DMS153 (cell line): ENCODE results near the gene P2RX1.

Source experiments
- DNase-seq: peaks from one replicate; lab custom pipeline; 2025; lab: John Stamatoyannopoulos, UW

Gene P2RX1

GRCh38 chr17:3924512-3925350 is 8.5 kb upstream of the P2RX1 start:
- no peak for DNase-seq

GRCh38 chr17:3923466-3924190 is 7.4 kb upstream of the P2RX1 start:
- DNase-seq: peak; percentile 0

GRCh38 chr17:3922765-3923164 is 6.5 kb upstream of the P2RX1 start:
- DNase-seq: no peak

GRCh38 chr17:3921502-3922319 is 5.4 kb upstream of the P2RX1 start:
- no peak for DNase-seq

- no peak for DNase-seq
Measured at GRCh38 chr17:3921006-3921405, 4.7 kb upstream of the P2RX1 start.

- no peak for DNase-seq
Measured at GRCh38 chr17:3919123-3919624, 2.9 kb upstream of the P2RX1 start.

GRCh38 chr17:3918372-3919122 is 2.3 kb upstream of the P2RX1 start:
- no peak for DNase-seq

GRCh38 chr17:3917391-3917931 is 1.2 kb upstream of the P2RX1 start:
- DNase-seq: no peak

GRCh38 chr17:3916825-3917224 is 560 bp upstream of the P2RX1 start:
- DNase-seq: no peak

GRCh38 chr17:3915581-3915994 is 677 bp downstream of the P2RX1 start:
- DNase-seq: no peak

GRCh38 chr17:3914312-3914670 is 2.0 kb downstream of the P2RX1 start:
- DNase-seq: no peak

- DNase-seq: no peak
Measured at GRCh38 chr17:3913531-3914311, 2.5 kb downstream of the P2RX1 start.

- DNase-seq: no peak
Measured at GRCh38 chr17:3912827-3913226, 3.4 kb downstream of the P2RX1 start.

GRCh38 chr17:3911271-3912053 is 4.8 kb downstream of the P2RX1 start:
- peak; percentile 19 for DNase-seq

- no peak for DNase-seq
Measured at GRCh38 chr17:3910420-3911270, 5.6 kb downstream of the P2RX1 start.

- no peak for DNase-seq
Measured at GRCh38 chr17:3909257-3909656, 7.0 kb downstream of the P2RX1 start.

- DNase-seq: no peak
Measured at GRCh38 chr17:3907483-3908216, 8.6 kb downstream of the P2RX1 start.

GRCh38 chr17:3906881-3907280 is 9.4 kb downstream of the P2RX1 start:
- no peak for DNase-seq
